K562 (cell line): Measurements from ENCODE around the gene GPATCH2. TPM values are rescaled to one million over a fixed set of nuclear protein-coding genes. Genes with fewer than 3 reads are reported as not detected.

Experiments used
- ATAC-seq: fragments of 200-7000 bp; cut with Tn5 transposase; 3 replicates; pipeline ENCODE4 v1.9.1; 2020; ENCODE audit warnings: moderate library complexity
- BruUV-seq: library from RNA; stranded (reverse); fragments of 400-500 nt; replicated peaks from 2 replicates; lab custom pipeline; 2021; lab: Mats Ljungman, UMichigan
- CTCF ChIA-PET: fragments of 300-600 bp; formaldehyde crosslinking; extraction: SDS; loops from one replicate; lab custom pipeline; 2021; ENCODE audit warnings: low intra/inter-chr PET ratio; lab: Yijun Ruan, JAX
- POLR2A ChIA-PET: fragments of 300-600, 350-650 bp; sonication (Branson Sonifier 250); formaldehyde crosslinking; extraction: SDS; loops from one replicate; lab custom pipeline; 2021; ENCODE audit warnings: antibody characterized with exemption, inconsistent platforms; lab: Yijun Ruan, JAX
- DNase-seq, 4 experiments: peaks; one replicate each; pipeline versions ENCODE4 v3.0.0 to v3.0.0-alpha.2; 2011 to 2018; ENCODE audit warnings: low spot score in 3 of 4, mixed read lengths in 3 of 4; ENCODE audit errors: extremely low read depth in 1 of 4
- FAIRE-seq: peaks from 2 replicates; lab custom pipeline; 2011; peaks lifted over from hg19 to GRCh38; lab: Jason Lieb, UNC
- H2AFZ ChIP-seq: 2 replicates; pipeline ENCODE4 v1.6.0; 2011; ENCODE audit warnings: low read depth, low read length, control low read depth, inconsistent platforms
- H3K27ac ChIP-seq: fragments of 200-600 bp; 3 replicates; pipeline ENCODE4 v1.8.0; 2011; ENCODE audit warnings: low read depth, mild to moderate bottlenecking, control low read depth, inconsistent platforms, low read length, moderate library complexity, mixed read lengths; ENCODE audit errors: extremely low read depth
- H3K27me3 ChIP-seq, 2 experiments: fragments of 300-600 bp in 1 of 2; 2 replicates in 1 of 2; 3 replicates in 1 of 2; pipeline versions ENCODE4 v1.6.0 to v1.8.0; 2011; ENCODE audit warnings: inconsistent platforms in 2 of 2, low read length in 2 of 2, mild to moderate bottlenecking in 1 of 2, mixed read lengths in 1 of 2, moderate library complexity in 1 of 2; ENCODE audit not compliant: control insufficient read depth in 2 of 2, insufficient read depth in 2 of 2
- H3K36me3 ChIP-seq: fragments of 300-600 bp; 3 replicates; pipeline ENCODE4 v1.8.0; 2011; ENCODE audit warnings: mild to moderate bottlenecking, low read length, inconsistent platforms; ENCODE audit not compliant: control insufficient read depth, insufficient read depth
- H3K4me1 ChIP-seq, 2 experiments: fragments of 200-600 bp in 1 of 2; replicated peaks in 1 of 2; 2 replicates in 1 of 2; 3 replicates in 1 of 2; pipeline versions ENCODE4 v1.5.1 to v1.8.0; 2011; ENCODE audit warnings: inconsistent platforms in 2 of 2, low read length in 2 of 2, mild to moderate bottlenecking in 1 of 2, mixed read lengths in 1 of 2, moderate library complexity in 1 of 2; ENCODE audit not compliant: control insufficient read depth in 2 of 2, insufficient read depth in 2 of 2
- H3K4me2 ChIP-seq: 2 replicates; pipeline ENCODE4 v1.6.1; 2011; ENCODE audit warnings: low read length, control low read depth, inconsistent platforms, mixed read lengths; ENCODE audit not compliant: insufficient read depth
- H3K4me3 ChIP-seq: fragments of 200-600 bp; sonication (generic), shearing (Covaris generic); 2 replicates; pipeline ENCODE4 v1.5.1; 2016; ENCODE audit warnings: control low read depth, inconsistent platforms
- H3K79me2 ChIP-seq: fragments of 200-600 bp; 3 replicates; pipeline ENCODE4 v1.8.0; 2011; ENCODE audit warnings: low read length, inconsistent platforms; ENCODE audit not compliant: control insufficient read depth, insufficient read depth
- H3K9ac ChIP-seq, 2 experiments: 2 replicates each; pipeline versions ENCODE4 v1.6.0 to v1.6.1; 2011; ENCODE audit warnings: low read depth in 2 of 2, low read length in 2 of 2, control low read depth in 1 of 2, inconsistent platforms in 1 of 2, mild to moderate bottlenecking in 1 of 2, mixed read lengths in 1 of 2; ENCODE audit not compliant: insufficient read depth in 1 of 2
- H3K9me1 ChIP-seq: one replicate; pipeline ENCODE4 v1.6.0; 2011; ENCODE audit warnings: inconsistent platforms, mild to moderate bottlenecking, low read length, moderate library complexity; ENCODE audit not compliant: control insufficient read depth, insufficient read depth
- H3K9me3 ChIP-seq: replicated peaks from 2 replicates; pipeline ENCODE4 v1.5.1; 2011; ENCODE audit warnings: low read depth, low read length, inconsistent platforms; ENCODE audit not compliant: control insufficient read depth, insufficient read depth
- H4K20me1 ChIP-seq: replicated peaks from 2 replicates; pipeline ENCODE4 v1.6.1; 2011; ENCODE audit warnings: low read length, inconsistent platforms, mixed read lengths; ENCODE audit not compliant: control insufficient read depth, insufficient read depth
- BCLAF1 ChIP-seq, 2 experiments: fragments of 450-650 bp in 1 of 2; IDR thresholded peaks; 2 replicates each; pipeline ENCODE4 v1.6.1; 2011 to 2017; ENCODE audit warnings: low read depth in 2 of 2, antibody characterized with exemption in 1 of 2, borderline replicate concordance in 1 of 2, low read length in 1 of 2, mild to moderate bottlenecking in 1 of 2, mixed read lengths in 1 of 2; ENCODE audit not compliant: control insufficient read depth in 1 of 2
- CEBPB ChIP-seq: fragments of 450-650 bp; IDR thresholded peaks from 2 replicates; pipeline ENCODE4 v1.6.1; 2016; ENCODE audit warnings: missing genetic modification characterization, missing compliant biosample characterization
- GABPB2 ChIP-seq: fragments of 250-450 bp; sonication (Bioruptor Pico); conservative IDR thresholded peaks from 2 replicates; pipeline ENCODE4 v1.5.1; 2021; ENCODE audit warnings: mild to moderate bottlenecking
- NCOR1 ChIP-seq: fragments of 450-650 bp; IDR thresholded peaks from 2 replicates; pipeline ENCODE4 v1.6.1; 2016; ENCODE audit warnings: mild to moderate bottlenecking, moderate library complexity
- ZNF518B ChIP-seq: fragments of 250-450 bp; sonication (Bioruptor Pico); IDR thresholded peaks from 2 replicates; pipeline ENCODE4 v1.5.0; 2021; ENCODE audit warnings: mild to moderate bottlenecking, moderate library complexity
- ZNF57 ChIP-seq: fragments of 450-650 bp; formaldehyde crosslinking; IDR thresholded peaks from 2 replicates; pipeline ENCODE4 v1.4.0; 2020; ENCODE audit warnings: mild to moderate bottlenecking, moderate library complexity
- WGBS: fragments of 100-300 bp; shearing (Covaris generic); methylation state at CpG from one replicate; pipeline ENCODE4 v1.1.6; 2016; ENCODE audit warnings: low coverage, mixed read lengths; ENCODE audit not compliant: insufficient coverage; ENCODE audit errors: missing lambda C conversion rate; 5-methylcytosine and 5-hydroxymethylcytosine counted together
- in situ Hi-C: fragments of 300-500 bp; cut with MboI; formaldehyde crosslinking; loops from 4 replicates; pipeline ENCODE4 v1.15.0; 2018; ENCODE audit warnings: inconsistent platforms, mixed read lengths
- intact Hi-C: fragments of 100-400 bp; cut with micrococcal nuclease; formaldehyde crosslinking; loops from 2 replicates; pipeline ENCODE4 v1.14.2; 2022
- polyA plus RNA-seq, 8 experiments: library from polyadenylated mRNA; depleted of rRNA in 4 of 8; stranded (reverse) in 5 of 8; unstranded in 3 of 8; fragments of >200 nt; fragmentation: Nextera tagmentation in 2 of 8; fragmentation: Illumina TruSeq in 1 of 8; extraction: Ambion mirVana in 2 of 8; extraction: Trizol in 1 of 8; gene quantifications; 2 replicates each; pipeline versions ENCODE4 v1.2.1 to v1.2.3, GENCODE V29; 2011 to 2014; ENCODE audit warnings: inconsistent platforms in 1 of 8, missing spikeins in 1 of 8
- total RNA-seq, 7 experiments: library from RNA; depleted of rRNA in 6 of 7; stranded (reverse); fragments of >200 nt in 6 of 7; fragmentation: Illumina TruSeq in 2 of 7; extraction: Trizol in 2 of 7; gene quantifications; 2 replicates each; pipeline versions ENCODE4 v1.2.1 to v1.2.3, GENCODE V29; 2011 to 2021; ENCODE audit warnings: low replicate concordance in 1 of 7

Gene GPATCH2
- total and polyA plus RNA-seq, 9 of the 15 experiments (the other 6 are each of a cell fraction or from before 2014, with no cell fraction given), result 0.38 to 2.0 (median 0.55) TPM

GRCh38 chr1:217419194-217419551 is 211.7 kb downstream of the GPATCH2 start:
- intact Hi-C loops, result no loop called here
- no peaks in the 10 kb centered on the region for H3K27me3 ChIP-seq
- no TSS peak for BruUV-seq
- H3K9me1 ChIP-seq, result no peaks in the 10 kb centered on the region
- H3K36me3 ChIP-seq, result no peaks in the 10 kb centered on the region
- ChIA-PET CTCF (no interaction called here), POLR2A (no interaction called here)
- H3K4me1 ChIP-seq, result no peaks in the 10 kb centered on the region
- ATAC-seq (no peak), DNase-seq (no peak), FAIRE-seq (no peak)
- H4K20me1 ChIP-seq, result no peaks in the 10 kb centered on the region
- H3K9me3 ChIP-seq, result 0 out of 2 replicates have a peak, but pooled peaks cover 1% of the 10 kb centered on the region
- H3K4me3 ChIP-seq, result no peak overlapping the region
- H3K79me2 ChIP-seq, result no peaks in the 10 kb centered on the region
- H3K27ac ChIP-seq, result no peak overlapping the region
- H3K9ac ChIP-seq, result no peak overlapping the region
- no peak overlapping the region for H3K4me2 ChIP-seq
- 0% methylated on average over 2 of the region's 2 CpGs for WGBS
- in situ Hi-C loops, result no loop called here
- H2AFZ ChIP-seq, result no peak overlapping the region
- TF ChIP-seq NCOR1, result no peak

GRCh38 chr1:217418269-217419193 is 212.4 kb downstream of the GPATCH2 start:
- Histone ChIP-seq H3K9me3 (0 out of 2 replicates have a peak, but pooled peaks cover 1% of the 10 kb centered on the region), H3K9me1 (no peaks in the 10 kb centered on the region), H3K4me2 (no peak overlapping the region), H3K4me1 (no peaks in the 10 kb centered on the region), H3K27ac (no peak overlapping the region), H3K9ac (no peak overlapping the region), H2AFZ (no peak overlapping the region), H3K36me3 (no peaks in the 10 kb centered on the region), H3K4me3 (no peak overlapping the region), H4K20me1 (no peaks in the 10 kb centered on the region), H3K79me2 (no peaks in the 10 kb centered on the region), H3K27me3 (no peaks in the 10 kb centered on the region)
- ChIA-PET POLR2A (no interaction called here), CTCF (no interaction called here)
- FAIRE-seq (no peak), DNase-seq (no peak), ATAC-seq (no peak)
- intact Hi-C loops (no loop called here), in situ Hi-C loops (no loop called here)
- no TSS peak for BruUV-seq
- 1% methylated on average over 14 of the region's 14 CpGs for WGBS
- TF ChIP-seq ZNF57 (no peak), GABPB2 (no peak), BCLAF1 (IDR thresholded peaks at IDR 0.05; ENCODE audit: borderline replicate concordance in 1 of 2, control insufficient read depth in 1 of 2, low read depth in 2 of 2, low read length in 1 of 2) (no peak), ZNF518B (CRISPR knock-in tag) (no peak), CEBPB (tag) (no peak)
